Ishikawa (cell line): ENCODE data around the gene TMEM8B.

ENCODE experiments used
- CEBPB ChIP-seq: IDR thresholded peaks from 2 replicates; pipeline ENCODE4 v1.6.1; 2012
- CREB1 ChIP-seq: IDR thresholded peaks from 2 replicates; pipeline ENCODE4 v1.6.1; 2012; ENCODE audit warnings: low read depth
- EGR1 ChIP-seq: IDR thresholded peaks from 2 replicates; pipeline ENCODE4 v1.6.1; 2012
- EP300 ChIP-seq: IDR thresholded peaks from 2 replicates; pipeline ENCODE4 v1.6.1; 2012; ENCODE audit warnings: borderline replicate concordance
- NFIC ChIP-seq: IDR thresholded peaks from 2 replicates; pipeline ENCODE4 v1.6.1; 2012
- RAD21 ChIP-seq: IDR thresholded peaks from 2 replicates; pipeline ENCODE4 v1.6.1; 2012; ENCODE audit warnings: low read depth
- TAF1 ChIP-seq: IDR thresholded peaks from 2 replicates; pipeline ENCODE4 v1.6.1; 2012; ENCODE audit warnings: low read depth, mild to moderate bottlenecking
- TCF12 ChIP-seq: IDR thresholded peaks from 2 replicates; pipeline ENCODE4 v1.6.1; 2012; ENCODE audit warnings: low read depth
- TEAD4 ChIP-seq: IDR thresholded peaks from 2 replicates; pipeline ENCODE4 v1.6.1; 2012
- YY1 ChIP-seq: IDR thresholded peaks from 2 replicates; pipeline ENCODE4 v1.6.1; 2012; ENCODE audit warnings: low read depth
- ZBTB7A ChIP-seq: IDR thresholded peaks from 2 replicates; pipeline ENCODE4 v1.6.1; 2012; ENCODE audit warnings: low read depth
- TF ChIP-seq, protein P1 (sequence below): IDR thresholded peaks from 2 replicates; pipeline ENCODE4 v1.6.1; 2012
- TF ChIP-seq, protein P2 (sequence below): IDR thresholded peaks from 2 replicates; pipeline ENCODE4 v1.6.1; 2012; ENCODE audit warnings: low read depth, mild to moderate bottlenecking
- TF ChIP-seq, protein P3 (sequence below): IDR thresholded peaks from 2 replicates; pipeline ENCODE4 v1.6.1; 2012

Gene TMEM8B, protein sequence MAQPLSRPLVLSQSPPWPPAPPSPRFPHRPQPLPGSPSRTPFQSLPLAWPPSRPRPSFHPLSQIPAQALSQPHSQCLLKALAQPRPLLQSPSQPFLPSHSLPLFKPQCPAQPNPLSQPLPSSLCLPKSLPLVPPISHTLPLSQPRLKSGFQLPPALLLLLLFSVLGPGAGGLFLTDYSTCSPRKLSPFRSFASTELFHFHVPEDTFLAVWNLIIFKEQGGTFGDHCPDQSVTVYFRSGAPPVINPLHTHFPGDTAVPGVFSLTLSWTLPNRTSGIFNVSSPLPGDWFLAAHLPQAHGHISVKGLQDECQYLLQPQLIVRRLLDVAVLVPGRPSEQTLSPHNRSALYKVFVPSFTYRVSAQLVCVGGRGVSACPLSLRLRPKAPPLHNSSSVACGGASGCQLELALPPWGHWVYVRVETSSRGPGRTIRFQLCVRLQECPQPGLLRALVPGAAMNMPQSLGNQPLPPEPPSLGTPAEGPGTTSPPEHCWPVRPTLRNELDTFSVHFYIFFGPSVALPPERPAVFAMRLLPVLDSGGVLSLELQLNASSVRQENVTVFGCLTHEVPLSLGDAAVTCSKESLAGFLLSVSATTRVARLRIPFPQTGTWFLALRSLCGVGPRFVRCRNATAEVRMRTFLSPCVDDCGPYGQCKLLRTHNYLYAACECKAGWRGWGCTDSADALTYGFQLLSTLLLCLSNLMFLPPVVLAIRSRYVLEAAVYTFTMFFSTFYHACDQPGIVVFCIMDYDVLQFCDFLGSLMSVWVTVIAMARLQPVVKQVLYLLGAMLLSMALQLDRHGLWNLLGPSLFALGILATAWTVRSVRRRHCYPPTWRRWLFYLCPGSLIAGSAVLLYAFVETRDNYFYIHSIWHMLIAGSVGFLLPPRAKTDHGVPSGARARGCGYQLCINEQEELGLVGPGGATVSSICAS

DNA sequence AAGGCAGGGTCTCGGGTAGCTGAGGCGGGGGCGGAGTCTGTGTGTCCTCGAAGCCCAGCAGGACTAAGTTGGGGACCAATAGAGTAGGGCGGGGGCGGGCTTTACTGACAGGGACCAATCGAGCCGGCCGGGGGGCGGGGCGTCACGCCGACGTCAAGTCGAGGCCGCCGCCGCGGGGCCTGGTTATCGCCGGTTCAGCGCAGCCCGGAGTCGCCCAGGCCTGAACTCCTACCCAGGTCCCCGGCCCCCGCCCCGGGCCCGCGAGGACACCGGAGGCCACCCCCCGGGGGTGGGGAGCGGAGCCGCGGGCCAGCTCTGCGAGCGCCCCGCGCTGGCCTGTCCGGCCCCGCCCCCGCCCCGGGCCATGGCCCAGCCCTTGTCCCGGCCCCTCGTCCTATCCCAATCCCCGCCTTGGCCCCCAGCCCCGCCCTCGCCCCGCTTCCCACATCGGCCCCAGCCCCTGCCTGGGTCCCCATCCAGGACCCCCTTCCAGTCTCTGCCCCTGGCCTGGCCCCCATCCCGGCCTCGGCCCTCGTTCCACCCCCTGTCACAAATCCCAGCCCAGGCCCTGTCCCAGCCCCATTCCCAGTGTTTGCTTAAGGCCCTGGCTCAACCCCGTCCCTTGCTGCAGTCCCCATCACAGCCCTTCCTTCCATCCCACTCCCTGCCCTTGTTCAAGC is at the start of gene TMEM8B:
Gene TMEM8B (plus strand): TSS at position 145 of the 680 bp plus-strand sequence. CDS start 220 bp downstream, at position 365.
- no peak for TF ChIP-seq RAD21
- TF ChIP-seq TCF12: no peak
- TF ChIP-seq EP300: no peak
- no peak for TF ChIP-seq NFIC
- TF ChIP-seq, protein P1, sequence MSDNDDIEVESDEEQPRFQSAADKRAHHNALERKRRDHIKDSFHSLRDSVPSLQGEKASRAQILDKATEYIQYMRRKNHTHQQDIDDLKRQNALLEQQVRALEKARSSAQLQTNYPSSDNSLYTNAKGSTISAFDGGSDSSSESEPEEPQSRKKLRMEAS: no peak
- TF ChIP-seq TEAD4: no peak
- TF ChIP-seq TAF1: no peak; the same call in 1 of the 2 replicates
- TF ChIP-seq YY1: no peak
- TF ChIP-seq CEBPB: no peak
- TF ChIP-seq CREB1: peak; percentile 57; the same call in 1 of the 2 replicates
- TF ChIP-seq ZBTB7A: peak; percentile 88; the same call in 1 of the 2 replicates

DNA sequence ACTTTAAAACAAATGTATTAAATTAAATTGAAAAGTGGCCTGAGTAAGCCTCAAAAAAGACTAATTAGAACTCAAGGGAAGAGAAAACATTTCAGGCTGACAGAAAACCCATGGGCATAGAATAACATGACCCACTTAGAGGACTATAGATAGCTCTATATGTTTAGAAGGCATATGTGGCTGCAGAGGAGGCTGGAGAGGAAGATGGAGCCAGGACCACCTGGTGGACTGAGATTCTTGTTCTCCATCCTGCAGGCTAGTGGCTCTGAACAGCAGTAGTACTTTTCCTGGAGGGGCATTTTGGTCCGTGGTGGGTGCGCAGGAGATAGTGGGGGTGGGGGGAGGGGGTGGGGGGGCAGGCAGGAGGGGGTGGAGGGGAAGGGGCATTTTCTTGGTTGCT is 48.0 kb upstream of the TMEM8B start:
- TF ChIP-seq, protein P2, sequence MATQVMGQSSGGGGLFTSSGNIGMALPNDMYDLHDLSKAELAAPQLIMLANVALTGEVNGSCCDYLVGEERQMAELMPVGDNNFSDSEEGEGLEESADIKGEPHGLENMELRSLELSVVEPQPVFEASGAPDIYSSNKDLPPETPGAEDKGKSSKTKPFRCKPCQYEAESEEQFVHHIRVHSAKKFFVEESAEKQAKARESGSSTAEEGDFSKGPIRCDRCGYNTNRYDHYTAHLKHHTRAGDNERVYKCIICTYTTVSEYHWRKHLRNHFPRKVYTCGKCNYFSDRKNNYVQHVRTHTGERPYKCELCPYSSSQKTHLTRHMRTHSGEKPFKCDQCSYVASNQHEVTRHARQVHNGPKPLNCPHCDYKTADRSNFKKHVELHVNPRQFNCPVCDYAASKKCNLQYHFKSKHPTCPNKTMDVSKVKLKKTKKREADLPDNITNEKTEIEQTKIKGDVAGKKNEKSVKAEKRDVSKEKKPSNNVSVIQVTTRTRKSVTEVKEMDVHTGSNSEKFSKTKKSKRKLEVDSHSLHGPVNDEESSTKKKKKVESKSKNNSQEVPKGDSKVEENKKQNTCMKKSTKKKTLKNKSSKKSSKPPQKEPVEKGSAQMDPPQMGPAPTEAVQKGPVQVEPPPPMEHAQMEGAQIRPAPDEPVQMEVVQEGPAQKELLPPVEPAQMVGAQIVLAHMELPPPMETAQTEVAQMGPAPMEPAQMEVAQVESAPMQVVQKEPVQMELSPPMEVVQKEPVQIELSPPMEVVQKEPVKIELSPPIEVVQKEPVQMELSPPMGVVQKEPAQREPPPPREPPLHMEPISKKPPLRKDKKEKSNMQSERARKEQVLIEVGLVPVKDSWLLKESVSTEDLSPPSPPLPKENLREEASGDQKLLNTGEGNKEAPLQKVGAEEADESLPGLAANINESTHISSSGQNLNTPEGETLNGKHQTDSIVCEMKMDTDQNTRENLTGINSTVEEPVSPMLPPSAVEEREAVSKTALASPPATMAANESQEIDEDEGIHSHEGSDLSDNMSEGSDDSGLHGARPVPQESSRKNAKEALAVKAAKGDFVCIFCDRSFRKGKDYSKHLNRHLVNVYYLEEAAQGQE: no peak
- TF ChIP-seq TEAD4 (no peak), NFIC (no peak), EP300 (no peak), TCF12 (no peak), RAD21 (no peak)
- TF ChIP-seq, protein P1: no peak

DNA sequence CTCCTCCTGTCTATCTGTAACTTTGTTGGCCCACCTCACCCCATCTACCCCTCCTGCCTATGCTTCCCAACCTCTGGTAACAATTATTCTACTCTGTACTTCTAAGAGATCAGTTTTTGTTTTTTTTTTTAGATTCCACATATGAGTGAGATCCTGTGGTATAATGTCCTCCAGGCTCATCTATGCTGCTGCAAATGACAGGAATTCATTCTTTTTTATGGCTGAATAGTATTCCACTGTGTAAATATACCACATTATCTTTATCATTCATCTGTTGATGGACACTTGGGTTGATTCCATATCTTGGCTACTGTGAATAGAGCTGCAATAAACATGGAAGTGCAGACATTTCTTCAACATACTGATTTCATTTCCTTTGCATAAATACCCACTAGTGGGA is 45.6 kb upstream of the TMEM8B start:
- TF ChIP-seq CEBPB: no peak

DNA sequence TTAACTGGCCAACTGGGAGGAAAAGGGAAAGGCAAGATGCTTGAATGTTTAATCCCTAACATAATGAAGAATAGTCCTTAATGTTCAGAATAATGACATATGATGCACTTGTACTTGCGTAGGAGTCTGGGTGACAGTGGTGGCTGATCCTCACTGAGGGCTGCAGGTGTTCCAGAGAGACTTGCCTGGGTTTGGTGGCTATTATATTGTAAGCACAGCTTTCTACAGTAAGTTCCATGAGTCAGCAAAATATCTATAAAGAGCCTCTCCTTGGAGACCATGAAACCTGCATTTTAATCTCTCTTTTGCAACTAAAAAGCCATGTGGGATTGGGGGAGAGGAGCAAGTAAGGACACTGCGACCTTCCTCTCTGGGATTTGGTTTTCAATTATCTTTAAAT is 39.5 kb upstream of the TMEM8B start:
- TF ChIP-seq NFIC: no peak
- TF ChIP-seq, protein P2: no peak
- TF ChIP-seq, protein P1: no peak
- no peak for TF ChIP-seq CREB1
- TF ChIP-seq EP300: no peak
- no peak for TF ChIP-seq TEAD4
- TF ChIP-seq, protein P3, sequence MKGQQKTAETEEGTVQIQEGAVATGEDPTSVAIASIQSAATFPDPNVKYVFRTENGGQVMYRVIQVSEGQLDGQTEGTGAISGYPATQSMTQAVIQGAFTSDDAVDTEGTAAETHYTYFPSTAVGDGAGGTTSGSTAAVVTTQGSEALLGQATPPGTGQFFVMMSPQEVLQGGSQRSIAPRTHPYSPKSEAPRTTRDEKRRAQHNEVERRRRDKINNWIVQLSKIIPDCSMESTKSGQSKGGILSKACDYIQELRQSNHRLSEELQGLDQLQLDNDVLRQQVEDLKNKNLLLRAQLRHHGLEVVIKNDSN: no peak
- TF ChIP-seq EGR1: no peak
- no peak for TF ChIP-seq YY1
- TF ChIP-seq TCF12: no peak
- TF ChIP-seq CEBPB: no peak

DNA sequence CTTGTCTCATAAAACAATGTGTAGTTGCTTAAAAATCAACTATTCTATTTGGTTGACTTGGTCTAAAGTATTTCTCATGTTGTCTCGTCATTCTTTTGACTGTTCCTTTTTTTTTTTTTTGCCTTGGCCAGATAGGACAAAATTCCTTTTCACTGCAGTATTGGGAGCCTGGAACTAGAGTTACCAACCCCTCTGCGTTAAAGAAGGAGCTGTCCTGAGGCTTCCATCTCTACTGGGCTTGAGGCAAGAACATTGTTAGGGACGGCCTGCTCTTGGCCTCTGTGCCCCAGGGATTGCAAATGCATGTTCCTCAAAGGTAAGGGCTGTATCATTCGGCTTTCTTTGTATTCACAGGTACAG is 39.0 kb upstream of the TMEM8B start:
- TF ChIP-seq EGR1 (no peak), TCF12 (no peak), TEAD4 (no peak)
- TF ChIP-seq, protein P1: no peak
